ENCODE measurements around the gene KCND1.

GRCh38 chrX:48924270-48924669 lies 47.4 kb downstream of the KCND1 start:
- TF ChIP-seq, protein P1, sequence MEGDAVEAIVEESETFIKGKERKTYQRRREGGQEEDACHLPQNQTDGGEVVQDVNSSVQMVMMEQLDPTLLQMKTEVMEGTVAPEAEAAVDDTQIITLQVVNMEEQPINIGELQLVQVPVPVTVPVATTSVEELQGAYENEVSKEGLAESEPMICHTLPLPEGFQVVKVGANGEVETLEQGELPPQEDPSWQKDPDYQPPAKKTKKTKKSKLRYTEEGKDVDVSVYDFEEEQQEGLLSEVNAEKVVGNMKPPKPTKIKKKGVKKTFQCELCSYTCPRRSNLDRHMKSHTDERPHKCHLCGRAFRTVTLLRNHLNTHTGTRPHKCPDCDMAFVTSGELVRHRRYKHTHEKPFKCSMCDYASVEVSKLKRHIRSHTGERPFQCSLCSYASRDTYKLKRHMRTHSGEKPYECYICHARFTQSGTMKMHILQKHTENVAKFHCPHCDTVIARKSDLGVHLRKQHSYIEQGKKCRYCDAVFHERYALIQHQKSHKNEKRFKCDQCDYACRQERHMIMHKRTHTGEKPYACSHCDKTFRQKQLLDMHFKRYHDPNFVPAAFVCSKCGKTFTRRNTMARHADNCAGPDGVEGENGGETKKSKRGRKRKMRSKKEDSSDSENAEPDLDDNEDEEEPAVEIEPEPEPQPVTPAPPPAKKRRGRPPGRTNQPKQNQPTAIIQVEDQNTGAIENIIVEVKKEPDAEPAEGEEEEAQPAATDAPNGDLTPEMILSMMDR (IDR thresholded peaks at IDR 0.05) = no peak
- TF ChIP-seq ZFX (IDR thresholded peaks at IDR 0.05; ENCODE audit: borderline replicate concordance) = no peak

Measured in 22Rv1 (cell line).